T-cell (primary cell): ENCODE results near the gene NPTX2. TPM values are rescaled to one million over a fixed set of nuclear protein-coding genes. Genes with fewer than 3 reads are reported as not detected.

ENCODE experiments used
- ATAC-seq, 4 experiments: fragments of 200-7000 bp in 3 of 4; fragments of 150-1000 bp in 1 of 4; cut with Tn5 transposase; replicated peaks in 1 of 4; 1 replicate in 3 of 4; 2 replicates in 1 of 4; pipeline ENCODE4 v1.10.0; 2021; ENCODE audit warnings: moderate library complexity in 3 of 4, mild to moderate bottlenecking in 2 of 4, moderate number of reproducible peaks in 1 of 4
- CTCF ChIA-PET, 2 donors: fragments of 300-600 bp; sonication (Branson Sonifier 250); formaldehyde crosslinking; loops; one replicate each; lab custom pipeline; 2022; ENCODE audit warnings: antibody characterized with exemption in 2 of 2; lab: Charles Lee
- POLR2A ChIA-PET, 2 donors: fragments of 300-600 bp; sonication (Branson Sonifier 250); formaldehyde crosslinking; loops; one replicate each; lab custom pipeline; 2022; ENCODE audit warnings: antibody characterized with exemption in 2 of 2; lab: Charles Lee
- DNase-seq, 35 experiments: peaks; one replicate each; pipeline versions ENCODE4 v3.0.0 to v3.0.0-alpha.2; 2013 to 2023
- H3K27ac ChIP-seq: one replicate; pipeline ENCODE4 v1.5.1; 2013; ENCODE audit warnings: low read length
- H3K27me3 ChIP-seq, 2 experiments: replicated peaks in 1 of 2; 1 replicate in 1 of 2; 2 replicates in 1 of 2; pipeline versions ENCODE4 v1.6.1 to v1.7.0; 2013; ENCODE audit warnings: low read length in 1 of 2, mixed read lengths in 1 of 2; ENCODE audit not compliant: control insufficient read depth in 2 of 2, insufficient read depth in 2 of 2; ENCODE audit errors: extremely low read depth in 1 of 2
- H3K36me3 ChIP-seq, 2 donors: 1 replicate in 1 of 2; 2 replicates in 1 of 2; pipeline versions ENCODE4 v1.6.1 to v1.7.0; 2013; ENCODE audit warnings: low read length in 1 of 2; ENCODE audit not compliant: control insufficient read depth in 2 of 2, insufficient read depth in 1 of 2; ENCODE audit errors: extremely low read depth in 1 of 2
- H3K4me1 ChIP-seq, 2 experiments: 1 replicate in 1 of 2; 2 replicates in 1 of 2; pipeline versions ENCODE4 v1.6.1 to v1.7.0; 2013; ENCODE audit warnings: low read length in 2 of 2, mixed read lengths in 1 of 2; ENCODE audit not compliant: insufficient read depth in 2 of 2, control insufficient read depth in 1 of 2; ENCODE audit errors: extremely low read depth in 1 of 2
- H3K4me3 ChIP-seq, 2 donors: 1 replicate in 1 of 2; 2 replicates in 1 of 2; pipeline versions ENCODE4 v1.5.1 to v1.7.0; 2013; ENCODE audit warnings: mild to moderate bottlenecking in 2 of 2, low read length in 1 of 2, moderate library complexity in 1 of 2; ENCODE audit not compliant: control insufficient read depth in 1 of 2; ENCODE audit errors: extremely low read depth in 1 of 2
- H3K9me3 ChIP-seq: 2 replicates; pipeline ENCODE4 v1.7.0; 2013
- H3K27ac Mint-ChIP-seq, 2 donors: one replicate each; pipeline ENCODE4 v1.8.0; 2020 to 2021; ENCODE audit warnings: mild to moderate bottlenecking in 2 of 2, mixed read lengths in 2 of 2
- H3K27me3 Mint-ChIP-seq, 2 donors: one replicate each; pipeline ENCODE4 v1.8.0; 2021 to 2022; ENCODE audit warnings: mixed read lengths in 2 of 2
- H3K36me3 Mint-ChIP-seq: one replicate; pipeline ENCODE4 v1.8.0; 2021; ENCODE audit warnings: mixed read lengths
- H3K4me1 Mint-ChIP-seq, 3 donors: one replicate each; pipeline ENCODE4 v1.8.0; 2020 to 2022; ENCODE audit warnings: mixed read lengths in 3 of 3, mild to moderate bottlenecking in 1 of 3
- H3K4me3 Mint-ChIP-seq, 3 donors: one replicate each; pipeline ENCODE4 v1.8.0; 2020 to 2022; ENCODE audit warnings: mild to moderate bottlenecking in 3 of 3, mixed read lengths in 3 of 3, moderate library complexity in 3 of 3
- H3K9me3 Mint-ChIP-seq, 3 donors: one replicate each; pipeline ENCODE4 v1.8.0; 2020 to 2022; ENCODE audit warnings: mixed read lengths in 3 of 3
- WGBS: methylation state at CpG from one replicate; pipeline ENCODE4 v1.1.5; 2013; ENCODE audit warnings: missing lambda C conversion rate; ENCODE audit not compliant: insufficient coverage; 5-methylcytosine and 5-hydroxymethylcytosine counted together
- total RNA-seq, 35 experiments: library from RNA in 6 of 35; stranded (reverse) in 6 of 35; fragments of 120-200 nt in 1 of 35; gene quantifications; one replicate each; pipeline versions ENCODE4 v1.2.1 to v1.2.4 and lab custom pipeline; 2013 to 2026

NPTX2 gene
- total RNA-seq, 5 donors from 2014 or later (not counting 1 experiment from before 2014, with no cell fraction given) = 0.09 to 0.56 (median 0.20) TPM; not detected in 1

DNA sequence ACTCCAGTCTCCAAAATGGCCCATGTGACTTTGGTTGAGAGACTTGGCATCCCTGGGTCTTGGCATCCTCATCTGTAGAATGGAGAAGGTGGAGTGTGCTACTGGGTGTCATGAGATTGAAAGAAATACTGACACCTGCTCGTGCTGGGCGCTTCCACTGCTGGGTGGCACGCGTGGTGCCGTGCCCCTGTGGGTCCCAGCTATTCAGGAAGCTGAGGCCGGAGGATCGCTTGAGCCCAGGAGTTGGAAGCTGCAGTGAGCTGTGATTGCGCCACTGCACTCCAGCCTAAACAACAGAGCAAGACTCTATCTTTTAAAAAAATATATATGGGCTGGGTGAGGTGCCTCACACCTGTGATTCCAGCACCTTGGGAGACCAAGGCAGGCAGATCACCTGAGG, 53.1 kb downstream of the NPTX2 start:
- Histone ChIP-seq H3K27ac (no peak overlapping the region), H3K4me1 (no peaks in the 10 kb centered on the region), H3K27me3 (peaks cover 0 to 16% of the 10 kb centered on the region in 2 experiments), H3K9me3 (no peaks in the 10 kb centered on the region), H3K4me3 (no peak overlapping the region), H3K36me3 (no peaks in the 10 kb centered on the region)
- ATAC-seq = no peak
- peaks cover 2 to 14% (median 9%) of the 10 kb centered on the region in 3 donors for H3K9me3 Mint-ChIP-seq
- peaks cover 0 to 2% of the 10 kb centered on the region in 2 donors for H3K27me3 Mint-ChIP-seq
- WGBS = 81% methylated on average over 5 of the region's 8 CpGs
- CTCF ChIA-PET = no interaction called here
- no peak for DNase-seq
- no peak overlapping the region for H3K27ac Mint-ChIP-seq
- no peaks in the 10 kb centered on the region for H3K36me3 Mint-ChIP-seq
- no peak overlapping the region for H3K4me3 Mint-ChIP-seq
- POLR2A ChIA-PET = no interaction called here
- H3K4me1 Mint-ChIP-seq = no peaks in the 10 kb centered on the region

DNA sequence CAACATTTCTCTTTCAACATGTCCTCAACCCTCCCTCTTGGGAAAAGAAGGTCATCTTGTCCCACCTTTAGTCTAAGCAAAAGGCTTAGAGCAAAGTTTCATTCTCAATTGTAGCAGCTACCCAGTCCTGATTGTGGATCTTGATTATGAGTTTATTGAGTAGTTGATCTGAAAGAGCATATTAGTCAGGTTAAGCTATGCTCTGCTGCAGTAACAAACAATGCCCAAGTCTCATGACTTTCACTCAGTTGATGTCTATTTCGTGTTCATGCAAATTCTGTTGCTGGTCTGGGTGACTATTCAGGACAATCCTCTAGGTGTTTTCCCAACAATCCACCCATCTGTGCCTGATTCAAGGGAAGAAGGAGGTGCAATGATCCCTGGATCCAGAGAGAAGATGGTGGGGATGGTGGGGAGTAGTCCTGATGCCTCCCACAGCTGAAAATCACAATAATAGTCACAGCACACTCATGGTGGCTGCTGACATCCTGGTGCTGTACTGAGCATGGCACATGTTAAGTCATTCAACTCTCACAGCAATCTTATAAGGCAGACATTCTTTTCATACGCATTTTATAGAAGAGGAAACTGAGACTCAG, 54.7 kb downstream of the NPTX2 start:
- Mint-ChIP-seq H3K9me3 (peaks cover 0 to 14% (median 9%) of the 10 kb centered on the region in 3 donors), H3K27me3 (no peaks in the 10 kb centered on the region), H3K4me3 (no peak overlapping the region), H3K36me3 (no peaks in the 10 kb centered on the region), H3K27ac (no peak overlapping the region), H3K4me1 (no peaks in the 10 kb centered on the region)
- no peak for DNase-seq
- Histone ChIP-seq H3K27me3 (peaks cover 0 to 16% of the 10 kb centered on the region in 2 experiments), H3K4me3 (no peak overlapping the region), H3K9me3 (no peaks in the 10 kb centered on the region), H3K27ac (no peak overlapping the region), H3K36me3 (no peaks in the 10 kb centered on the region), H3K4me1 (no peaks in the 10 kb centered on the region)
- WGBS = no CpG with 5 or more reads among the region's 2 CpGs
- POLR2A ChIA-PET = no interaction called here
- ATAC-seq = no peak
- CTCF ChIA-PET = interaction anchor here in 1 of 2 donors (0.6 kb wide), 1 partner anchor 26 kb away, joined by 3 read pairs; no protein-coding TSS in a partner anchor

DNA sequence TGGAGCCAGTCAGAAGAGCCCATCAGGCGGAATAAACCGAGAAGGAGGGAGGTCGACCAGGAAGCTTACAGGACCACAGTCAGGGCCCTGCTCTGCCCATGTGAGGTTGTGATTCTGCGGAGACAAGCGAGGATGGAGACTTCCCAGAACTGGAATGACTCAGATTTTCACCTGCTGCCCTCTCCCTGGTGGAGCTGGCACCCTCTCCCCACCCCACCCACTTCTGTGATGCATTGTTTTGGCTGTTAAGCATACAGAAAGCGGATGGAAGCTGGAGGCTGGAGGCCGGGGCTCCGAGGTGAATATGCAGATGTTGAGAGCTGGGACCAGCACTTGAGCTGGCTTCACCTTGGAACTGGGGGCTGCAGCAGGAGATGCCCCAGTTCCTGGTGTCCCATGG, 57.4 kb downstream of the NPTX2 start:
- no peaks in the 10 kb centered on the region for H3K4me1 Mint-ChIP-seq
- H3K27ac ChIP-seq = no peak overlapping the region
- H3K4me3 Mint-ChIP-seq = no peak overlapping the region
- 78% methylated on average over 4 of the region's 8 CpGs for WGBS
- H3K27ac Mint-ChIP-seq = no peak overlapping the region
- peaks cover 0 to 9% of the 10 kb centered on the region in 2 experiments for H3K27me3 ChIP-seq
- peaks cover 0 to 14% (median 13%) of the 10 kb centered on the region in 3 donors for H3K9me3 Mint-ChIP-seq
- no peaks in the 10 kb centered on the region for H3K9me3 ChIP-seq
- H3K36me3 ChIP-seq = no peaks in the 10 kb centered on the region
- H3K27me3 Mint-ChIP-seq = peaks cover 4 to 7% of the 10 kb centered on the region in 2 donors
- H3K4me1 ChIP-seq = no peaks in the 10 kb centered on the region
- POLR2A ChIA-PET = no interaction called here
- DNase-seq (no peak), ATAC-seq (no peak)
- CTCF ChIA-PET = no interaction called here
- no peak overlapping the region for H3K4me3 ChIP-seq
- no peaks in the 10 kb centered on the region for H3K36me3 Mint-ChIP-seq

DNA sequence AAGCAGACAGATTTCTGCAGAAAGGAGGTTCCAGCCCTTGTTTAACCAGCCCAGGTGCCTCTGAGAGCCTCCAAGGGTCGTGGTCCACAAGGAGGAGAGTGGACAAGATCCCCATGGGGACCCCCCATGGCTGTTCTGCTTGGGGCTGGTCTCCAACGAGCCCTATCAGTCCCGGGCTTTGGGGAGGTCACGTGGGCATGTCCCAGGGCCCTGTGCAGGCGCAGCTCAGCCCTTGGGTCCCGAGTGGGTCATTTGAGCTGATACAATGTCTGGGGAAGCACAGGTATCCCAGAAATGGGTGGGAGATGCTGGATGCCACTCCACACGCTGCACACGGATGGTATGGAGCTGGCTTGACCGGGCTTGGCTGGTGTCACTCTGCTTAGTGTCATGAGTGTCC, 57.8 kb downstream of the NPTX2 start:
- H3K27ac ChIP-seq = no peak overlapping the region
- no peak overlapping the region for H3K4me3 Mint-ChIP-seq
- H3K4me1 Mint-ChIP-seq = no peaks in the 10 kb centered on the region
- no peak overlapping the region for H3K27ac Mint-ChIP-seq
- CTCF ChIA-PET = no interaction called here
- H3K36me3 ChIP-seq = no peaks in the 10 kb centered on the region
- ATAC-seq = no peak
- no peak overlapping the region for H3K4me3 ChIP-seq
- 79% methylated on average over 9 of the region's 9 CpGs for WGBS
- peaks cover 0 to 9% of the 10 kb centered on the region in 2 experiments for H3K27me3 ChIP-seq
- H3K4me1 ChIP-seq = no peaks in the 10 kb centered on the region
- POLR2A ChIA-PET = no interaction called here
- H3K36me3 Mint-ChIP-seq = no peaks in the 10 kb centered on the region
- no peaks in the 10 kb centered on the region for H3K9me3 ChIP-seq
- no peak for DNase-seq
- peaks cover 4 to 7% of the 10 kb centered on the region in 2 donors for H3K27me3 Mint-ChIP-seq
- H3K9me3 Mint-ChIP-seq = peaks cover 0 to 14% (median 13%) of the 10 kb centered on the region in 3 donors

DNA sequence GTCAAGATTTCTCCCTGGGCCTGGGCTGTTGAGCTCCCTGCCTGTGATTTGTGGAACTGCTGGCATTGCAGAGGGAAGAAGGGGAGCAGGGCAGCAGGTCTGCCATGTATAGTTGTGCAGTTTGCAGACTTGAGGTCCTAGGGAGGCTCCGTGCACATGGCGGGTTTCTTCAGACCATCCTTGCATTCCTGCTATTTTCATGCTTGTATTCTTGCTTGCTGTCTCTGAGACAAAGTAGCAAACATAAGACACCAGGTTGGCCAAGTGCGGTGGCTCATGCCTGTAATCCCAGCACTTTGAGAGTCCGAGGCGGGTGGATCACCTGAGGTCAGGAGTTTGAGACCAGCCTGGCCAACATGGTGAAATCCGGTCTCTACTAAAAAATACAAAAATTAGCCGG, 61.1 kb downstream of the NPTX2 start:
- no peaks in the 10 kb centered on the region for H3K36me3 ChIP-seq
- no peaks in the 10 kb centered on the region for H3K9me3 ChIP-seq
- no peak for DNase-seq
- H3K36me3 Mint-ChIP-seq = no peaks in the 10 kb centered on the region
- H3K27ac Mint-ChIP-seq = no peak overlapping the region
- no peaks in the 10 kb centered on the region for H3K4me1 ChIP-seq
- ChIA-PET POLR2A (no interaction called here), CTCF (no interaction called here)
- H3K27me3 Mint-ChIP-seq = peaks cover 13 to 17% of the 10 kb centered on the region in 2 donors
- H3K9me3 Mint-ChIP-seq = peaks cover 0 to 7% (median 5%) of the 10 kb centered on the region in 3 donors
- H3K4me1 Mint-ChIP-seq = peaks cover 0 to 3% (median 0%) of the 10 kb centered on the region in 3 donors
- H3K4me3 ChIP-seq = no peak overlapping the region
- ATAC-seq = no peak
- H3K27ac ChIP-seq = no peak overlapping the region
- H3K27me3 ChIP-seq = peaks cover 0 to 23% of the 10 kb centered on the region in 2 experiments
- H3K4me3 Mint-ChIP-seq = no peak overlapping the region
- WGBS = 100% methylated on average over 2 of the region's 7 CpGs

Other genes with a start within 250 kb of the NPTX2 start
- 1 to 10 TPM in 4 of 5 donors, under 1 TPM in 1; 0.92 to 2.6 (median 1.5) TPM for gene BAIAP2L1, start 216.2 kb upstream of the NPTX2 start, total RNA-seq